GM12864 (cell line): Measurements from ENCODE around the gene CLCNKB.
"Not testable (repeated sequence)": the region's sequence is repeated elsewhere in the genome, so short reads cannot be mapped to it uniquely, and the experiment has no call there.

Source experiments
- DNase-seq: peaks from one replicate; pipeline ENCODE4 v3.0.0-alpha.2; 2011; ENCODE audit warnings: low read depth
- H3K4me3 ChIP-seq: 2 replicates; pipeline ENCODE4 v1.5.1; 2011; ENCODE audit warnings: mild to moderate bottlenecking, low read depth, low read length, control low read depth
- CTCF ChIP-seq: IDR thresholded peaks from 2 replicates; pipeline ENCODE4 v1.5.1; 2011; ENCODE audit warnings: low read depth, mild to moderate bottlenecking, moderate library complexity, low read length, control low read depth, inconsistent platforms; ENCODE audit errors: missing control alignments

The CLCNKB gene

GRCh38 chr1:16019644-16020277, 23.8 kb upstream of the CLCNKB start:
- H3K4me3 ChIP-seq: no peak overlapping the region
- DNase-seq: no peak
- no peak for TF ChIP-seq CTCF

- no peak for DNase-seq
- no peak for TF ChIP-seq CTCF
- H3K4me3 ChIP-seq: no peak overlapping the region
These were observed 23.3 kb upstream of the CLCNKB start for GRCh38 chr1:16020325-16020724.

GRCh38 chr1:16020878-16021277, 22.7 kb upstream of the CLCNKB start:
- not testable (repeated sequence) for DNase-seq, H3K4me3 ChIP-seq

GRCh38 chr1:16021681-16022080, 21.9 kb upstream of the CLCNKB start, which contains the start of gene CLCNKA:
TSS of gene CLCNKA (plus strand) at chr1:16022036. CDS start at chr1:16022620, 584 bp downstream.
- H3K4me3 ChIP-seq: no peak within 1 kb of the TSS
- TF ChIP-seq CTCF: no peak
- DNase-seq: no peak

- H3K4me3 ChIP-seq: no peak overlapping the region
- no peak for TF ChIP-seq CTCF
- DNase-seq: no peak
These were observed 21.2 kb upstream of the CLCNKB start for GRCh38 chr1:16022393-16022792.

GRCh38 chr1:16023050-16023653, 20.4 kb upstream of the CLCNKB start:
- TF ChIP-seq CTCF: no peak

GRCh38 chr1:16026302-16026701, 17.3 kb upstream of the CLCNKB start:
- H3K4me3 ChIP-seq, DNase-seq: not testable (repeated sequence)

More at GRCh38 chr1:16023050-16023653, 20.4 kb upstream of the CLCNKB start:
- H3K4me3 ChIP-seq: no peak overlapping the region
- no peak for DNase-seq
